Stimulated activated CD4-positive, alpha-beta T cell treated with anti-CD3 and anti-CD28 coated beads, TNF-alpha, amount 100 ng/mL, for 1 hour (primary cell): ENCODE results near the gene GJB3.

Experiments used
- DNase-seq, 3 donors: peaks; one replicate each; pipeline ENCODE4 v3.0.0-alpha.2; 2020; ENCODE audit warnings: low read depth in 3 of 3, low spot score in 1 of 3

Gene GJB3

DNA sequence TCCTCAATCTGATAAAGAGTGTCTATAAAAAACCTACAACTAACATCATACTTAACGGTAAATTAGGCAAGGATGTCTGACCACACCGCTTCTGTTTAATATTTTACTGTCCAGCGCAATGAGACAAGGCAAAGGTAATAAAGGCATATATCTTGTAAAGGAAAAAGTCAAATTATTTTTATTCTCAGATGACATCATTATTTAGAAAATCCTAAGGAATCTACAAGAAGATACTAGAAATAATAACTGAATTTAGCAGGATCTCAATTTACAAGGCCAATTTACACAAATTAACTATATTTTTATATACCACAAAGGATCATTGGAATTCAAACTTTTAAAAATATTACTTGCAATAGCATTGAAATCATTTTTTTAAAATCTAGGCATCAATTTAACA is 41.2 kb downstream of the GJB3 start:
- no peak for DNase-seq

GRCh38 chr1:34824817-34825454 is 43.9 kb downstream of the GJB3 start:
- no peak for DNase-seq

DNA sequence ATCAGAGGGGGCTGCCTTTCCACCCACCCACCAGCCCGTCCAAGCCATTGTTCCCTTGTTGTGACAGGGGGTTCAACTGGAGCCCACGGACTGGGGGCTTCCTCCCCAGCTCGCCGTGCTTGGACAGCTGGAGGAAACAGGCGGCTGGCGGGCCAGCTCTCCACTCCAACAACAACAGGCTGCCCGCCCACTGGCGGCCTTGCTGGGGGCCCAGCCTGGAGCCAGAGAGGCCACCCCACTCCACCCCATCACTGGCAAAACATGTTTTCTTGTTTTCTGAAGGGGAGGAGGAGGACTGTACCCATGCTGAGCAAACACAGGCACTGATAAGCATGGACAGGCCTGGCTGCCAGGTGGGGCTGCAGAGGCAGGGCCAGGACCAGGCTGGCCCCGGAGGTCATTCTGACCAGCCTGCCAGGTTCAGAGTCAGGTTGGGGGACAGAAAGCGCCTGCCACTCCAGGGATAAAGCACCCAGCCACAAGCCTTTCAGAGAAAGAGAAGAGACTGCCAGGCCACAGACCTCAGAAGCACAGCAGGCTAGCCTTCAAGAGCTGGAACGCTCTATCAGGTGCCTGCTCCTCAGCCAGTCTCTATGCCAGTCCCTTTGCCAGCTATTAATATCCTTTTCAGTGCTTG is 44.6 kb downstream of the GJB3 start:
- DNase-seq, result no peak

- DNase-seq, result no peak
Observed at GRCh38 chr1:34827341-34827941, 46.4 kb downstream of the GJB3 start.

DNA sequence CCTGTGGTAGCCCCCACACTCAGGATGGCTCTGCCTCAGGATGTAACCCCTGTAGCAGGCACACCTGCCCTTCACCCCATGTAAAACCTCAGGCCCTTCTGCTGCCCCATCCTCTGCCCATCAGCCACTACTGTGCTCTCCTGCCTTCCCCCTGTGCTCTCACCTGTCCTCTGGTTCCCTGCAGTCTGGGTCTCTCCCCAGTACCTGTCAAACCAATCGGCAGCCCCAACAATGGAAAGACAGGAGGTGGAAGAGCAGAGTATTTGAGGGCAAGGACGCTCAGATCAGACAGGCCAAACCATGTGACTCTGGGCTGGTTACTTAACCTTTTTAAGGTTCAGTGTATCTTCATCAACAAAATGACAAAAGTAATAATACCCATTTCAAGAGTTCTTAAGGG is 47.6 kb downstream of the GJB3 start:
- no peak for DNase-seq

DNA sequence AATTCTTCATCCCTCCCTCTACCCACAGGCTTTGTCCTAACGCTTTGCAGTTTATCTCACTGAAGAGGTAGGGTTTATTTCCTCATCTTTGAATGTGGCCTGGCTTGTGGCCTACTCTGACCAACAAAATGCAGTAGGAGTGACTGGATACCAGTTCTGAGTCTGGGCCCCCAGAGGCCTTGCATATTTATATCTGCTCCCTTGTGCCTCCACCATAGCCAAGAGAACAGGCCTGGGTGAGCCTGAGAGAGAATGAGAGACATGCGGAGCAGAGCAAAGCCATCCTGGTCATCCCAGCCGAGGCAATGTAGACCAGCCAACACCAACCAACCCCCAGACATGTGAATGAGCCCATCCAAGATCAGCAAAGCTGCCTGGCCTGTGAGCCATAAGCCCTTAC is 48.2 kb downstream of the GJB3 start:
- no peak for DNase-seq

DNA sequence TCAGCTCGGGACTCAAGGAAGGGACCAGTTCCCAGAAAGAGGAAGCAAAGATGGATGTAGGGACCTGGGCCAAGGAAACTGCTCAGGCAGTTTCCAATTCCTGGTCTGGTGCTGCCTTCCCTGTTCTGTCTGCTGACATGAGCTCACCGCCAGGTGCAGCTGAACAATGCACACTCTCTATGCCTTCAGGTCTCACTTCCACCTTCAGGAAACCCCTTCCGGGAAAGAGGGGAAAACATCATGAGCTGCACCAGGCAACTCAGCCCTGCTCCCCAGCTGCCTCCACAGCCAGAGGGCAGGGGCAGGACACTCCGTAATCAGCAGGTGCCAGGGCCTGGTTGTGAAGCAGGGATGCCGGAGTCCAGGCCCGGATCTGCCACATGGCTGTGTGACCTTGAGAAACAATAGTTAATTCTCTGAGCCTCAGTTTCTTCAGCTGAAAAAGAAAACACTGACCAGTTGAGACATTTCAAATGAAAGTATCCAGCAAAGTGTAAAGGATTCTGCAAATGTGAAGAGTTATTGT is 50.8 kb downstream of the GJB3 start:
- no peak for DNase-seq

DNA sequence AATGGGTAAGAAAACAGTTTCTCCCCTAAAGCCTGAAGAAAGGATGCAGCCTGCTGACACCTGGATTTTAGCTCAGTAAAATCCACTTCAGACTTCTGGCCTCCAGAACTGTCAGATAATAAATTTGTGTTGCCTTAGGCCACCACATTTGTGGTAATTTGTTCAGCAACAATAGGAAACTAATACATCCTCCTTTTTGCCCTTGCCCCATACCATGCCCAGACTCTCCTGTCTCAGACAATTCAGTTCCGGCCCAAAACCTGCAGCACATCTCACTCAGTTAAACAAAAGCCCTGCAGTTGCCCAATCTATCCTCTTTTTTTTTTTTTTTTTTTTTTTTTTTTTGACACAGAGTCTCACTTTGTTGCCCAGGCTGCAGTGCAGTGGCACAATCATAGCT is 52.7 kb downstream of the GJB3 start:
- DNase-seq, result no peak
